GM19023 (cell line): ENCODE results near the gene PSTPIP1.

Experiments
- ATAC-seq: cut with Tn5 transposase; IDR thresholded peaks from one replicate; pipeline ENCODE4 v1.9.1; 2021; ENCODE audit warnings: mild to moderate bottlenecking, moderate library complexity; ENCODE audit not compliant: unreplicated experiment

The PSTPIP1 gene

DNA sequence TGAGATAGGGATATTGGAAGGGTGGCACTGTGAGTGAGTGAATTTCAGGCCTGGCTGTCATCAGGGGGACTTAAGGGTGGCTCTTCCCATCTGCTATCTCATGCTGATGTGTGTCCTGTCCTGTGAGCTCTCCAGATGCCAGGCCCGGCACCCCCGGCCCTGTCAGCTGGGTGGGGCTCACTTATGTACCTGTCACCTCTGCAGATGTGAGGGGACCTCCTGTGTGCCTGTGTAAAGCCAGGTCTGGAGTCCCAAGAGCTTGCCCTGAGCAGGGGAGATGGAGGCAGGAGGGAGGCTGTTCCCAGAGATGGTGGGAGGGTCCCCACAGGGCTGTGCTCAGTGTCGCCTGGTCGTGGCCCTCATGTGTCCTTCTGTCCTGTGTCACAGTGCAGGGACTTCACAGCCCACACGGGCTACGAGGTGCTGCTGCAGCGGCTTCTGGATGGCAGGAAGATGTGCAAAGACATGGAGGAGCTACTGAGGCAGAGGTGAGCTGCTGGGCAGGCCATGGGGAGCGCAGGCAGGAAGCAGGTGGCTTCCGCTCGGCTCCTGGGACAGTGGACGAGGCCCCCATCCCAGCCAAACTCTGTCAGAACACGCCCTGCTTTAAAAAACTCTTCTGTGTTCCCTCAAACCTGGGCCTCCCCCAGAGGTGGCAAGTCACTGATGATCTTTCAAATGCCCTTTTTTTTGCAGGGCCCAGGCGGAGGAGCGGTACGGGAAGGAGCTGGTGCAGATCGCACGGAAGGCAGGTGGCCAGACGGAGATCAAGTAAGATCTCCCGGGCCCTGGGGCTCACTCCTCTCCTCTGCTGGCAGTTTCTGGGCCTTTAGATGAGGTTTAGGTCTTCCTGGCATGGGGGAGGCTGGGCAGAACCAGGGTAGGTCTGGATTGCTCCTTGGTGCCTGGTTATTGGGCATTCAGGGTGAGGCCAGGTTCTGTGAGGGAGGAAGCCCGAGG, 23.1 kb downstream of the PSTPIP1 start:
- ATAC-seq = no peak

DNA sequence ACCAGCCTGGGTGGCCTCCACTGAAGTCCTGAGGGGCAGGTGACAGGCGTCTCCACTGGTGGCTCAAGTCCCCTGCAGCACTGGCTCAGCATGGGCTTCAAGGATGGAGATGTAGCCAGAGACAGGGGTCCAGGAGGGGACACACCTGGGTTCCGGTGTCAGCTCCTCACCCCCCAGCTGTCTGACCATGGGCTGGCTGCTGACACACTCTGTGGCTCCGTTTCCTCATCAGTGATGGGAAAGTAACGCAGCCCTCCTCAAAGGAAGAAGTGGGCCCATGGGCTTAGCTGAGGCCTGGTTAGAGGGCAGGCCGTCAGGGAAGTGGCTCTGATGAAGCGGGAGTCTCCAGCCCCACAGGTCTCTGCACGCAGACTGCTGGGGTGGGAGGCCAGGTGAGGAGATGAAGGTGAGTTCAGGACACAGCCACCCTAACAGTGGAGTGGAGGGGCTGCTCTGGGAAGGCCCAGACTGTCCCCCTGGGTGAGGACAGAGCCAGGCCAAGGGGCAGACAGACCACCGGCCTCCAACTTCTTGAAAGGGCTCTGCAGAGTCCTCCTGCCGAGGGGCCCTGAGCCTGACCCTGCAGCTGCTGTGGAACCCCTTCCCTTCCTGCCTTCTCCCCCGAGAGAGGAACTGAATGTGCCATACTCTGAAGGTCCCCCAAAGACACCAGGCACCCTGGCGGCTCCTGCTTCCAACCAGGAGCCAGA, 24.0 kb downstream of the PSTPIP1 start:
- ATAC-seq = no peak

DNA sequence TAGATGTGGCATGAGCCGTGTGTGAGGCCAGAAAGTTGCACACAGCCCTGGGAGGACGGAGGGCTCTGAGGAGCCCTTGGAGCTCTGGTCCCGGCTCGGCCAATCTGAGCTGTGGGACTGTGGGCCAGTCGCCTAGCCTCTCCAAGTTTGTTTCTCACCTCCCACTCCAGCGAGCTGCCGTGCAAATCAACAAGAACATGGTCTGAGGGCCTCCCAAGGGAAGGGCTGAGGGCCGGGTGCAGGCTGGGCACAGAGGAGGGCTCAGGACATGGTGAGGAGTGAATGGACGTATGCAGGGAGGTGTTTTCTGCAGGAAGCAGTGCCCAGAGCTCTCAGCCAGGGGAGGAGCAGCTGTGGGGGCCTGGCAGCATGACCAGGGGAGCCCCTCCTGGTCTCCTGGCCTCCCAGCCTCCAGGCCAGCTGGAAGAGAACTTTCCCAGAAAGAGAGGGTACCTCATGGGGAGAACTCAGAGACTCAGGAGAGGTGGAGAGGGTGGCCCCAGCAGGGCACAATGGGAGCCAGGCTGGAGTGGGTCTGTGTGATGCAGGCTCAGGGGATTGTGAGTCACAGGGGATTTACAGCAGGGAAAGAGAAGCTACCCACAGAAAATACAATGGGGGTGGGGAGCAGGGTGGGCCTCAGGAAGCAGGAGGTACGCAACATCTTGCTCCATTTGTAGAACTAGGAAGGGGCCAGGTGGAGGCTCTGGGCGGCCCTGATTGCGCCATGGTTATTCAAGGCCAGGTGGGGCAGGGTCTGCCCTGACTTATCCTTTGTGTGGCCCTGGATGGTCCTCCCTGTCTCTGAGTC, 24.8 kb downstream of the PSTPIP1 start:
- ATAC-seq = no peak

DNA sequence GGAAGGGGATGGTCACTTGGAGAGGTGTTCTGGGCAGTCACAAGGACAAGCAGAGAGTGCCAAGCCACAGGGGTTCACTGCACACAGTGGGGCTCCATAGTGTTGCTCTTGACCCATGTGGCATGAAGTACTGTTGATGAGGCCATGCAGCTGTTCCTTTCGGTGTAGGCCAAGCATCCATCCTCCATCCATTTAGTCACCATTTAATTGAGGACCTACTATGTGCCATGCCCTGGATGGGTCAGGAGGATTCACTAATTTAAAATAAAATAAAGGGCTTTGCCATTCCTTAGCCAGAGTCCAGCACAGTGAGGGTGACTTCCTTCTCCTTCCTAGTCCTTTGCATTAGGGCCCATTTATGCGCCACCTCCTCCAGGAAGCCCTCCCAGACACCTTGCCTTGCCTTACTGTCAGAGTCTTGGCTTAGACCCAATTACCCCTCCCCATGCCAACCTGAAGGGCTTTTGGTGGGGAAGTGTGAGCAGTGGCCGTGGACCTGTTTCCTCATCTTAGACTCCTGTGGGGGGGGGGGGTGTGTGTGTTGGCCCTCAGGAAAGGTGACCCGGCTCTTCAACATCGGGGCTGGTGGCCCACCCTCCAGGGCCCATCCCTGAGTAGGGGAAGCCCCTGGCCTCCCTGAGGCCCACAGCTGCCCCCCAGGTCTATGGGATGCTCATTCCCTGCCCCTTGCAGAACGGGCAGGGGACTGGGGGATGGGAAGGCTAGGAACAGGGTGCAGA, 25.6 kb downstream of the PSTPIP1 start:
- ATAC-seq = no peak

DNA sequence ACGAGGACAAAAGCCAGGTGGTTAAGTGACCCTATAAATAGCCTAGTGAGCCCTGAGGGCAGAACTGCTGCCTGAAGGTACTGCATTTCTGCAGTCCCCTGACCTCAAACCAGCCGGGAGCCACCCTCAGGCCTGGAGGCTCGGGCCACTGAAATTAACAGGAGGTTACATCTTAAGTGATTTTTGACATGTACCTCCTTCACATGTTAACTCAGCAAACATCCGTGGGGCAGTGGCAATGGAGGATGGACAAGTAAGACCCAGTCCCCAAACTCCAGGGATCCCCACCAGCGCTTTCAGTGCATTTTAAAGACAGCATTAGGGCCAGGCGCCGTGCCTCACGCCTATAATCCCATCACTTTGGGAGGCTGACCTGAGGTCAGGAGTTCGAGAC, 26.2 kb downstream of the PSTPIP1 start:
- no peak for ATAC-seq

DNA sequence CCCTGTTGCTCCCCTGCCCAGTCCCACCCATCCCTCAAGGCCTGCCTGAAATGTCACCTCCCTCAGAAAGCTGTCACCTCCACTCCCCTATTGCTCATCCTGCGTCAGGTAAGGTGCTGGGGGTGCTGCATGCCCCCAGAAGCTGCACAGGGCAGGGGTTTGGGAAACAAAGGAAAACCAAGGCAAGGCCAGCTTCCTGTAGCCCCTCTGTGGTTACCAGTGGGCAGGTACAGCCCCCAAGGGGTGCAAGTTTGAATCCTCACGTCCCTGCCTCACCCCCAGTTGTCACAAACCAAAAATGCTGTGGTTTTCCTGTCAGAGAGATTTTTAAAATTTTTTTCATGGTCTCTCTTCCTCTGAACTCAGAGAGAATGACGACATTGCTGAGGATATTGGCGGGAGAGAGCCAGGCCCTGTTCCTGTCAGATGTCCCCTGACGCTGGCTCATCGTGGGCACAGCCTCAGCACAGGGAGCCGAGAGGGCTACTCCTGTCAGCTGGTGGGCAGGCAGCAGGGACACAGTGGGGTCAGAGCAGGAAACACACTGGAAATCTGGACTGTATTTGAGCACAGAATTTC, 27.0 kb downstream of the PSTPIP1 start:
- no peak for ATAC-seq

DNA sequence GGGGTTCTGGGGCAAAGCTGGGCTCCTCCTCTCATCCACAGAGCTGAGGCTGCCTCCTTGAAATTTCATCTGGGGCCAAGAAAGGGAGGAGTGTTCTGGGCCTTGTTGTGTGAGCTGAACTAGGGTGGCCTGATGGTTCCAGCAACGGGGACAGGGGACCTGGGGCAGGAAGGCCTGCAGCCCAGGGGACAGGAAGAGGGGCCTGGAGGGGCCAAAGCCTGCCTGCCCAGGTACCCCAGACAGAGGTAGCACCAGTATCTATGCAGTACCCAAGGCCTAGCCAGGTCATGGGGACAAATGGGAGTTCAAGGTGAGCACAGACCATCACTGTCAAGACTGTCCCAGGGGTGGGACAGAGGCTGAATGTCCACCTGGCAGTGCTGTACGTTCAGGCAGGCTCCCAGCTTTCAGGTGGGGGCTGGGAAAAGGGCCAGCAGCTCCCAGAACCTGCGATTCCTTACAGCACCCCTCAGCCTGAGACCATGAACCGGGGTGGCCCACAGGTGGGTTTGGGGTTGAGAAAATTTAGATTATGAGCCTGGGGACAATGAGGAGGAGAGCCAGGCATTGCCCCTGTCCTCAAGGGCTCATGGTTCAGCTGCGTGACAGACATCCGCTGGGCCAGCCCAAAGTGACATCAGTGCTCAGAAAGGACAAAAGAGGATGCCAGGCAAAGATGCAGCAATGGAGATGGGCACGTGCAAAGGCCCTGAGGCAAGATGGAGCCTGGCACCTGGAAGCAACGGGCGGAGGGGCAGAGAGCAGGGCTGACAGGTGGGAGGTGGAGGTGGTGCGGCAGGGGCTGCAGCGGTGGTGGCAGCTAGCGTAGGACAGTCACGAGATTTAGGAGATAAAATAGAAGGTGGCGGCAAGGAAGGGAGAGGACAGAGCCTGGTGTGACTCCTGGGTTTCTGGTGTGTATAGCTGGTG, 28.0 kb downstream of the PSTPIP1 start:
- ATAC-seq = no peak

DNA sequence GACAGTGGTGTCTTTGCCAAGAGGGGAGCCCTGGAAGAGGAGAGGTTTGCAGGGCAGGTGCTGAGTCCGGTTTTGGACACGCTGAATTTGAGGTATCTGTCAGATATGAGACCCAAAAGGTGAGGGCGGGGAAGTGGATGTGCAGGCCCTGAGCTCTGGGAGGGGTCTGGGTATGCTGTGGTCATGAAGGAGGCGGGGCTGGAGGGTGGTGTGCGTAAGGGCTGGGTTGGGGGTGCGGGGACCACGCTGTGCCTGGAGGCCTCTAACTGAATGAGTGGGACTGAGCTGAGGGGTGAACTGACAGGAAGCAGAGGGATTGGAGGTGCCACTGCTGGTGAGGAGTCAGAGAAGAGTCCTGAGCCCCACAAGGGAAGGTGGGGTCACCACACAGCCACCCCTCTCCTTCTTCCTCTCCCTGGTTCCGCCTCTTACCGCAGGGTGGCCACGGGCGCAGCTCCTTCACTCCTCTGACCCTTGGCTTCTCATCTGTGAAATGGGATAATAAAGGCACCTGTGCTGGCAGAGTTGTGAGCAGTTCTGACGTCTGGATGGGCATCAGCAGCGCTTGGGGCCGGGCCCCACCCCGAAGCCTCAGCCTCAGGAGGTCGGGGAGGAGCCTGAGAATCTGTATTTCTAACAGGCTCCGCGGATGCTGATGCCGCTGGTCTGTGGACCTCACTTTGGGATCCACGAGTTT, 28.8 kb downstream of the PSTPIP1 start:
- no peak for ATAC-seq

DNA sequence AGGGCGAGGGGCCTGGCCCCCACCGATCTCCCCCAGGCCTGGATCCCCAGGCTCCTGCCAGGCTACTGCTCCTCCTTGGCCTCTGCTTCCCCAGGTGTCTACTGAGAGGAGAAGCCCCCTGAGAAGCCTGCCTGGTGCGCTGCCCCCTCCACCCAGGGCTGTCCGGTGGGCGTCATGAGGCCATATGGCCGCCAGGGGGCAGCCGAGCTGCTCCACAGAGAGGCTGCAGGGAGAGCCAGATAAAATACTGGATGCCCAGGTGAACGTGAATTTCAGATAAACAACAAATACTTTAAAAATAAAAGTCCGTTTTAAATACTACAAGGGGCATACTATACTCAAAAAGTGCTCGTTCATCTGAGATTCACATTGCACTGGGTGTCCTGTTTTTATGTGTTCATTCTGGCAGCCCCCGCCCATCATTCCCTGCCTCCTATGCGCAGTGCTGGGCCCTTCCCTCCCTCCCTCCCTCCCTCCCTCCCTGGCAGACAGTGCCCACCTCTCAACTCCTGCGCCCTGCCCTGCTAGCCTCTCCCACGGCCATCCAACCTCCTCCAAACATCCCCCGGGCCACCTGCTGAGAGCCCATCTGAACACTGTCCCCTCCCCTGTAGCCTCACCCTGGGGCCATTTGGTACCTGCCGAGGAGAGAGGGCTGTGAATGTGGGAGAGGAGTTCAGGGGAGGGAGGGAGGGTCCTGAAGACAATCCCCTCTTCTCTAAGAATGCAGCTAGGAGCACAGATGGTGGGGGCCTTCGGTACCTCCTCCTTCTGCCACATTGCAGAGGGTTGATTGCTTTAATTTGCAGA, 29.6 kb downstream of the PSTPIP1 start:
- ATAC-seq = no peak

DNA sequence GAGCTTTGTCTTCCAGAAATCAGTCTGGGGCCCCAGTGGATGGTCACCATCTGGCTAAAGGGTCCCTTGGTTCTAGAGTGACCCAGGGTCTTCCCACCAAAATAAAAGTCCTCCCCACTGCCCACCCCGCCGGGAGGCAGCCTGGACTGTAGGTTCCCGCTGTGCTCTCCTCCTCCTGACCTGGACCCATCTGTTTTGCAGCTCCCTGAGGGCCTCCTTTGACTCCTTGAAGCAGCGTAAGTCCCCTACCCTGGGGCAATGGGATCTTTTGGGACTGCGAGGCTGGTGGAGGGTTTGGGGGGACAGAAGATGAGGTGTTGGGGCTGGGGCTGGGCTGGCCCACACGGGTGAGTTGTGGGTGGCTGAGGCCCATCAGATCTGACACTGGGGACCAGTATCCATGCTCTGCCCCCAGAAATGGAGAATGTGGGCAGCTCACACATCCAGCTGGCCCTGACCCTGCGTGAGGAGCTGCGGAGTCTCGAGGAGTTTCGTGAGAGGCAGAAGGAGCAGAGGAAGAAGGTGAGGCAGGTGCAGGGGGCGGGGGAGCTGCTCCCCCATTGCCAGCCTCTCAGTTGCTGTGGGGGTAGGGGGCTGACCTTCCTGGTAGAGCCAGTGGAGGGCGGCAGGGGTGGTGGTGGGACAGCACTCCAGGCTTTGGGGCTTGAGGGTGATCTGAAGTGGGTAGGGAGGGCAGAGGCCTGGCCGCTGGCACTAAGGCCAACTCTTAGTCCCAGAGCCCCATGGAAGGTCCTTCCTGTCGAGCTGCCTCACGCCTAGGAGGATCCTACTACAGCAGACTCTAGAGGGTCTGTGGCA, 30.4 kb downstream of the PSTPIP1 start:
- no peak for ATAC-seq

DNA sequence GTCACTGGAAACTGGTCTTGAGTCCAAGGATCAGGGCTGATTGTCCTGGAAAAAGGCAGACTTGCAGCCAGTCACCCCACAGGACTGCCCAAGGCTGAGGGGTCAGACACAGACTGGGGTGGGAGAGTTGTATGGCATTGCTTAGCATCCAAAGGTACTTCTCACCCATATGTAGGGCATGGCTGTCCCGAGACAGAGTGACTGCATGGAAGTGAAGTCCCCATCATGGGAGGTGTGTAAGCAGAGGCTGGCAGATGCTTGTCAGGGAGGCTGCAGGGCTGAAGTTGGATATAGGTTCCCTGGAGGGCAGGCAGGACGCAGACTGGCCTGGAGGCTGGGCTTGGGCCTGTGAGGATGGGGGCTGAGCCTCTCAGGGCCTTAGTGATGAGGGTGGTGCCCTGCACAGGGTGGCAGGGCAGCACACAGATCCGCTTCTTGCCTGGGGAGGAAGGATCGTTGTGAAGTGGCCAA, 31.1 kb downstream of the PSTPIP1 start:
- ATAC-seq = no peak

DNA sequence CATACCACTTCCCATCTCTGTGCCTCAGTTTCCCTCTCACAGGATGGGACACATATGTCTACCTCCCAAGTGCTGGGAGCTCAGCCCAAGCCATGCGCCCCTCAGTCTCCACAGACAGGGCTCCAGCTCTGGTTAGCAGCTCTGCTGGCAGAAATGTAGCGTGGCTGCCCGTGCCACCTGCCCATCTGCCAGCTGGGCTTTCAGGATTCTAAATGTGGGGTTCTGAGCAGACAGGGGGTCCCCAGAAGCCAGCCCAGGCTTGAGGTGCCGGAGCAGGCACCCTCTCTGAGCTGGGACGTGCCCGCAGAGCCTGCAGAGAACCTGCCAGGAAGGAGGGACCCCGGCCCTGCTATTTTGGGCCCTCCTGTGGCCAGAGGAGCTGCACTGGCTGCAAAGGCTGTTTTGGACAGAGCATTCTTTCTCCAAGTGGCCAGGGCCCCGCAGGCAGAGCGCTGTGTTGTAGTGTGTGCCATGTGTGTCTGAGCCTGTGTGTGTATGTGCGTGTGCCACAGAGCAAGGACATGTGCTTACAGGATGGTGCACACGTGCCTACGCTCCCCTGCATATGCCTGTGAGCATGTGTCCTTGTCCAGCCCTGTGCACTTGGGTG, 31.7 kb downstream of the PSTPIP1 start:
- ATAC-seq = no peak

DNA sequence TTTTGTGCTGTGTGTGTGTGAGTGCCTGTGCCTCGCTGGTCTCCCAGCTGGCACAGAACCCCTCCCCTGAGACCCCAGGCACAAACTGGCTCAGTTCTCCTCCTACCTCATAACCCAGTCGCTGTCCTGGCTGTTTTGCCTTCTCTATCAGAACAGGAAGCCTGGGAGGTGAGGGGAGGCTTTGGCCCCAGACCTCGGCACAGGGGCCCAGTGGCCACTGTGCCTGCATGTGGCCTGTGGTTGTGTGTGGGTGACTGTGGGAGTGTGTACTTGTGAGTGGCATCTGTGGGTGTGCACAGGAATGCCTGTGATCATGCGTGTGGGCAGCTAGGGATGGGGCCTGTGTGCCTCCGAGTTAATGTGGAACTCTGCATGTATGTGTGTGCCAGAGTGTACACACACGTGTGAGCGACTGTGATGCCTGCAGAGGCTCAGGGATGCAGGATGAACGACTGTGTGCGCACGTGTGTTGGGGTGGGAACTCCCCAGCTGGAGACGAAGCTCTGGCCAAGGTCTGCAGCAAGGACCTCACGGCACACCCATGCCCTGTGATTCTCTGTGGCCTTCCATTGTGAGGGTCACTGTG, 32.3 kb downstream of the PSTPIP1 start:
- ATAC-seq = no peak

DNA sequence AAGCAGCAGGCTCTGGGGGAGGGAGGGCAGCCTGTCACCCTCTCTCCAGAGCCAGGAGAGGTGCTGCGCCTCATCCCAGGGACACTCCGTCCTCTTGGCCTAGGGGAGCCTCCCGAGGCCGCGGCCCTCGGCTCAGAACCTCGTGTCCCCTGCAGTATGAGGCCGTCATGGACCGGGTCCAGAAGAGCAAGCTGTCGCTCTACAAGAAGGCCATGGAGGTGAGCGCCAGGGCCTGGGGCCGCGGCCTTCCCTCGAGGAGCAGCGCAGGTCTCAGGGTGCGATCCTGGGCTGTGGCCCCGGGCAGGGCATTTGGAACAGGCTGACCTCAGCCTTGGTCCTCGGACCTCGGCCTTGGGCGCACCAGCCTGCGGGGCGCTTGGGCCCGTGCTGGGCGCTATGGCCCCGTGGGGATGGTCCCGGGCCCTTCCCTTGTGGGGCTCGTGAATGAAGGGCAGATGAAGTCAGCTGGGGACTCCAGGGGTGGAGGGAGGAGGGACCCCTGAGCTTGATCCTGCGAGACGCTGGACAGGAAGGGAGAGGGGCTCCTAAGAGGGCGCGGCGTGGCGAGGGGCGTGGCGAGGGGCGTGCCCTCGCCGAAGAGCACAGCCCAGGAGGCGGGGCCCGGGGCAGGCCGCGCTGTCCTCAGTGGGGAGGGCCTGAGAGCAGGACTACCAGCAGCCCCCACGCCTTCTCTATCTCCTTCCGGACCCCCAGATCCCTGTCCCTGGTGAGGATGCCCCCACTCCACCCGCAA, 32.9 kb downstream of the PSTPIP1 start:
- no peak for ATAC-seq

DNA sequence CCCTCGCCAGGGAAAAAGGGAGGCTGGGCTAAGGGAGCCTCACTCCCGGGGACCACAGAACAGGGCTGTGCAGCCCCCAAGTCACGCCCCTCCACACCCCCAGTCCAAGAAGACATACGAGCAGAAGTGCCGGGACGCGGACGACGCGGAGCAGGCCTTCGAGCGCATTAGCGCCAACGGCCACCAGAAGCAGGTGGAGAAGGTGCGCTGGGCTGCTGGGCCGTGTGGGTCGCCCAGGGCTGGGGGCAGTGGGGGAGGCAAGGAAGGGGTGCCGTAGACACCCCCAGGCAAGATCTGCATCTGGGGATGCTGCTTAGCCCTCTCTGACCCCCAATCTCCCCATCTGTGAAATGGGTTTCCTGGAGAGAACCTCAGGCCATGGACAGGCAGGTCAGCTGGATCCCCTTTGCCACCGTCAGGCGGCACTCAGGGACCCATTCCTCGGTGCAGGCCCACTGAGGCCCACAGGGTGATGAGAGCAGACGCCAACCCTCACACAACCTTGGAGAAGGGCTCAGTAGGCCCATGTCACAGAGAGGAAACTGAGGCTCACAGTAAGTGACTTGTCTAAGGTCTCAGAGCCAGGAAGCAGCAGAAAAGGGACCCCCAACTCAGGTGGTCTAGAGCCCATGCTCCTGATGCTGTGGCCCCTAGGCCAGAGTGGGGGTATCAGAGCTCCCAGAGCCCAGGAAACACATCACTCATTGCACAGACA, 33.7 kb downstream of the PSTPIP1 start:
- ATAC-seq = no peak
